ENCODE measurements around the gene ACSS2.

ACSS2 gene

GRCh38 chr20:34942301-34942700 is 65.9 kb downstream of the ACSS2 start:
- FAIRE-seq (no peak), DNase-seq (ENCODE audit: insufficient read length, low spot score) (no peak)
- TF ChIP-seq CTCF (IDR thresholded peaks at IDR 0.05; ENCODE audit: insufficient read depth, missing control alignments): no peak

- no peak for DNase-seq (ENCODE audit: insufficient read length, low spot score)
- no peak for FAIRE-seq
- no peak for TF ChIP-seq CTCF (IDR thresholded peaks at IDR 0.05; ENCODE audit: insufficient read depth, missing control alignments)
Observed at GRCh38 chr20:34943808-34944567, 67.6 kb downstream of the ACSS2 start.

- TF ChIP-seq CTCF (IDR thresholded peaks at IDR 0.05; ENCODE audit: insufficient read depth, missing control alignments): no peak
- FAIRE-seq (no peak), DNase-seq (ENCODE audit: insufficient read length, low spot score) (no peak)
Observed at GRCh38 chr20:34945315-34946077, 69.1 kb downstream of the ACSS2 start.

- FAIRE-seq: no peak
- no peak for TF ChIP-seq CTCF (IDR thresholded peaks at IDR 0.05; ENCODE audit: insufficient read depth, missing control alignments)
- no peak for DNase-seq (ENCODE audit: insufficient read length, low spot score)
Observed at GRCh38 chr20:34946661-34947060, 70.2 kb downstream of the ACSS2 start.

- TF ChIP-seq CTCF (IDR thresholded peaks at IDR 0.05; ENCODE audit: insufficient read depth, missing control alignments): no peak
- no peak for FAIRE-seq
- DNase-seq (ENCODE audit: insufficient read length, low spot score): no peak
Observed at GRCh38 chr20:34947336-34947735, 70.9 kb downstream of the ACSS2 start.

- FAIRE-seq (no peak), DNase-seq (ENCODE audit: insufficient read length, low spot score) (no peak)
- no peak for TF ChIP-seq CTCF (IDR thresholded peaks at IDR 0.05; ENCODE audit: insufficient read depth, missing control alignments)
Observed at GRCh38 chr20:34948030-34948429, 71.6 kb downstream of the ACSS2 start.

GRCh38 chr20:34949120-34949519 is 72.7 kb downstream of the ACSS2 start:
- no peak for DNase-seq (ENCODE audit: insufficient read length, low spot score)
- no peak for FAIRE-seq
- no peak for TF ChIP-seq CTCF (IDR thresholded peaks at IDR 0.05; ENCODE audit: insufficient read depth, missing control alignments)
